Upper lobe of left lung (tissue), 6 donors: ENCODE data around the gene PNPLA2. TPM values are rescaled to one million over a fixed set of nuclear protein-coding genes. Genes with fewer than 3 reads are reported as not detected.

Experiments
- ATAC-seq, 2 donors: fragments of 200-7000 bp; cut with Tn5 transposase; one replicate each; pipeline ENCODE4 v1.9.1; 2022; ENCODE audit warnings: mild to moderate bottlenecking in 2 of 2, moderate library complexity in 2 of 2; ENCODE audit not compliant: low FRiP score in 2 of 2
- DNase-seq, 2 donors: peaks; one replicate each; pipeline ENCODE4 v3.0.0-alpha.2; 2019 to 2020
- H3K27ac ChIP-seq, 4 donors: fragments of 200-600 bp; sonication (generic); one replicate each; pipeline ENCODE4 v1.5.1; 2016 to 2019
- H3K27me3 ChIP-seq, 4 donors: fragments of 200-600 bp; sonication (generic); one replicate each; pipeline ENCODE4 v1.5.1; 2017 to 2019
- H3K36me3 ChIP-seq, 4 donors: fragments of 200-600 bp; sonication (generic); one replicate each; pipeline ENCODE4 v1.5.1; 2016 to 2019
- H3K4me1 ChIP-seq, 4 donors: fragments of 200-600 bp; sonication (generic); one replicate each; pipeline ENCODE4 v1.5.1; 2018 to 2019
- H3K4me3 ChIP-seq, 4 donors: fragments of 200-600 bp; sonication (generic); one replicate each; pipeline ENCODE4 v1.5.1; 2017 to 2019; ENCODE audit warnings: mild to moderate bottlenecking in 2 of 4, moderate library complexity in 1 of 4
- H3K9me3 ChIP-seq, 4 donors: fragments of 200-600 bp; sonication (generic); one replicate each; pipeline ENCODE4 v1.5.1; 2018 to 2019
- CTCF ChIP-seq, 6 experiments: fragments of 450-650 bp in 4 of 6; fragments of 200-600 bp in 2 of 6; sonication (generic) in 2 of 6; IDR thresholded peaks; one replicate each; pipeline ENCODE4 v1.5.1; 2016 to 2019; ENCODE audit warnings: antibody characterized with exemption in 6 of 6
- EP300 ChIP-seq, 4 donors: sonication (generic); formaldehyde crosslinking; IDR thresholded peaks; one replicate each; pipeline ENCODE4 v1.5.1; 2017; ENCODE audit warnings: antibody characterized with exemption in 4 of 4, control low read depth in 2 of 4
- POLR2A ChIP-seq, 4 donors: fragments of 450-650 bp; IDR thresholded peaks; one replicate each; pipeline ENCODE4 v1.5.1; 2016 to 2017; ENCODE audit warnings: antibody characterized with exemption in 4 of 4, mild to moderate bottlenecking in 2 of 4
- POLR2AphosphoS5 ChIP-seq, 2 donors: sonication (generic); formaldehyde crosslinking; IDR thresholded peaks; one replicate each; pipeline ENCODE4 v1.5.1; 2017; ENCODE audit warnings: antibody characterized with exemption in 2 of 2
- WGBS, 2 donors: methylation state at CpG; one replicate each; pipeline ENCODE4 v1.1.5; 2017 to 2018; 5-methylcytosine and 5-hydroxymethylcytosine counted together
- total RNA-seq, 6 donors: library from RNA; depleted of rRNA in 4 of 6; stranded (reverse); fragments of >200 nt in 4 of 6; gene quantifications; one replicate each; pipeline versions ENCODE4 v1.1.0 to v1.2.1, GENCODE V29; 2016 to 2021
- donor health status: DM: no; HTN: no; CAD: no; lungs with moderate emphysema.
- donor health status: DM: no; HTN: yes; CAD: no; lungs with severe emphysema.

Gene PNPLA2
- total RNA-seq, 6 donors from 2014 or later, result 74.5 to 303 (median 164) TPM

- peaks cover 0 to 1% (median 0%) of the 10 kb centered on the region in 4 donors for H3K27me3 ChIP-seq
- no peaks in the 10 kb centered on the region for H3K9me3 ChIP-seq
- ATAC-seq (peak; percentile 69 to 87), DNase-seq (peak; percentile 95 to 96)
- peaks cover 49 to 92% (median 73%) of the 10 kb centered on the region in 4 donors for H3K4me1 ChIP-seq
- peak overlapping the region; percentile 93 to 97 (median 94) for H3K27ac ChIP-seq
- H3K4me3 ChIP-seq, result peak overlapping the region; percentile 63 to 99 (median 92)
- 7% methylated on average over 5 to 17 of the region's 25 CpGs for WGBS, 2 donors
- TF ChIP-seq POLR2AphosphoS5 (IDR thresholded peaks at IDR 0.05), result peak; percentile 99
- TF ChIP-seq EP300 (IDR thresholded peaks at IDR 0.05), result peak in 3 of 4 donors; percentile 53 to 99 (median 91)
- TF ChIP-seq POLR2A (IDR thresholded peaks at IDR 0.05), result peak in 3 of 4 donors; percentile 61 to 86 (median 67)
- TF ChIP-seq CTCF (IDR thresholded peaks at IDR 0.05), result peak in 3 of 6 experiments; percentile 17 to 32 (median 28)
- H3K36me3 ChIP-seq, result peaks cover 11 to 18% (median 16%) of the 10 kb centered on the region in 4 donors
Measured at GRCh38 chr11:843818-844692, 25.3 kb downstream of the PNPLA2 start.

GRCh38 chr11:844693-845644 is 26.3 kb downstream of the PNPLA2 start:
- TF ChIP-seq EP300 (IDR thresholded peaks at IDR 0.05) (peak in 2 of 4 donors; percentile 6 to 60), POLR2AphosphoS5 (IDR thresholded peaks at IDR 0.05) (peak in 1 of 2 donors; percentile 84), POLR2A (IDR thresholded peaks at IDR 0.05) (peak in 1 of 4 donors; percentile 6), CTCF (IDR thresholded peaks at IDR 0.05) (no peak)
- Histone ChIP-seq H3K27me3 (peaks cover 0 to 4% (median 0%) of the 10 kb centered on the region in 4 donors), H3K4me1 (peaks cover 54 to 90% (median 75%) of the 10 kb centered on the region in 4 donors), H3K36me3 (peaks cover 2 to 9% (median 6%) of the 10 kb centered on the region in 4 donors), H3K4me3 (peak overlapping the region; percentile 63 to 99 (median 92)), H3K9me3 (no peaks in the 10 kb centered on the region), H3K27ac (peak overlapping the region; percentile 93 to 97 (median 94))
- 10 to 19% methylated on average over 4 to 27 of the region's 31 CpGs for WGBS, 2 donors
- DNase-seq (peak in 1 of 2 donors; percentile 94), ATAC-seq (peak; percentile 58 to 86)

- H3K27me3 ChIP-seq, result peaks cover 0 to 4% (median 0%) of the 10 kb centered on the region in 4 donors
- H3K4me3 ChIP-seq, result peak overlapping the region in 1 of 4 donors; percentile 63
- no peaks in the 10 kb centered on the region for H3K9me3 ChIP-seq
- DNase-seq, result no peak
- peaks cover 47 to 90% (median 69%) of the 10 kb centered on the region in 4 donors for H3K4me1 ChIP-seq
- H3K27ac ChIP-seq, result peak overlapping the region; percentile 93 to 97 (median 94)
- no peak for TF ChIP-seq EP300 (IDR thresholded peaks at IDR 0.05)
- TF ChIP-seq POLR2A (IDR thresholded peaks at IDR 0.05), result no peak
- TF ChIP-seq CTCF (IDR thresholded peaks at IDR 0.05), result no peak
- no peak for TF ChIP-seq POLR2AphosphoS5 (IDR thresholded peaks at IDR 0.05)
- H3K36me3 ChIP-seq, result peaks cover 0 to 11% (median 8%) of the 10 kb centered on the region in 4 donors
- ATAC-seq, result no peak
- WGBS, 2 donors, result 40% methylated on average over 4 of the region's 8 CpGs; no CpG with 5 or more reads in 1 of the 2 donors
Measured at GRCh38 chr11:845872-846495, 27.3 kb downstream of the PNPLA2 start.

- Histone ChIP-seq H3K27ac (peak overlapping the region; percentile 93 to 97 (median 94)), H3K4me1 (peaks cover 41 to 90% (median 63%) of the 10 kb centered on the region in 4 donors), H3K27me3 (peaks cover 0 to 4% (median 0%) of the 10 kb centered on the region in 4 donors), H3K4me3 (no peak overlapping the region), H3K36me3 (peaks cover 0 to 14% (median 10%) of the 10 kb centered on the region in 4 donors), H3K9me3 (no peaks in the 10 kb centered on the region)
- WGBS, 2 donors, result 55 to 74% methylated on average over 5 to 10 of the region's 11 CpGs
- TF ChIP-seq POLR2AphosphoS5 (IDR thresholded peaks at IDR 0.05), result no peak
- no peak for TF ChIP-seq CTCF (IDR thresholded peaks at IDR 0.05)
- no peak for TF ChIP-seq EP300 (IDR thresholded peaks at IDR 0.05)
- no peak for TF ChIP-seq POLR2A (IDR thresholded peaks at IDR 0.05)
- DNase-seq (no peak), ATAC-seq (no peak)
Measured at GRCh38 chr11:846496-847098, 27.9 kb downstream of the PNPLA2 start.
